RWPE2 (cell line): ENCODE results near the gene DIP2B.

Source experiments
- ATAC-seq: fragments of 200-7000 bp; cut with Tn5 transposase; 3 replicates; pipeline ENCODE4 v1.9.1; 2021; ENCODE audit warnings: low read depth
- DNase-seq: peaks from one replicate; pipeline ENCODE4 v3.0.0-alpha.2; 2020; ENCODE audit warnings: low spot score
- H3K27ac ChIP-seq: fragments of 450-650 bp; 2 replicates; pipeline ENCODE4 v1.5.1; 2017; ENCODE audit warnings: mild to moderate bottlenecking; ENCODE audit not compliant: poor library complexity, severe bottlenecking
- H3K27me3 ChIP-seq: fragments of 250-450 bp; sonication (Bioruptor Pico); 2 replicates; pipeline ENCODE4 v1.5.1; 2021; ENCODE audit warnings: mild to moderate bottlenecking, moderate library complexity; ENCODE audit not compliant: insufficient read depth, poor library complexity, severe bottlenecking
- H3K36me3 ChIP-seq: fragments of 250-450 bp; sonication (Bioruptor Pico); 2 replicates; pipeline ENCODE4 v1.5.1; 2020; ENCODE audit warnings: low read depth, mild to moderate bottlenecking, moderate library complexity
- H3K4me1 ChIP-seq: fragments of 250-450 bp; sonication (Bioruptor Pico); 2 replicates; pipeline ENCODE4 v1.5.1; 2021; ENCODE audit warnings: mild to moderate bottlenecking, moderate library complexity; ENCODE audit not compliant: insufficient read depth, poor library complexity, severe bottlenecking
- H3K4me3 ChIP-seq: fragments of 250-450 bp; sonication (Bioruptor Pico); 2 replicates; pipeline ENCODE4 v1.5.1; 2021; ENCODE audit warnings: mild to moderate bottlenecking, moderate library complexity; ENCODE audit not compliant: severe bottlenecking
- H3K9me3 ChIP-seq: fragments of 250-450 bp; sonication (Bioruptor Pico); 2 replicates; pipeline ENCODE4 v1.5.1; 2021; ENCODE audit warnings: mild to moderate bottlenecking, moderate library complexity; ENCODE audit not compliant: severe bottlenecking
- TF ChIP-seq, protein P1 (sequence below): fragments of 450-650 bp; IDR thresholded peaks from one replicate; pipeline ENCODE4 v1.5.1; 2017; ENCODE audit warnings: mild to moderate bottlenecking, moderate library complexity; ENCODE audit not compliant: poor library complexity, severe bottlenecking

Gene DIP2B

DNA sequence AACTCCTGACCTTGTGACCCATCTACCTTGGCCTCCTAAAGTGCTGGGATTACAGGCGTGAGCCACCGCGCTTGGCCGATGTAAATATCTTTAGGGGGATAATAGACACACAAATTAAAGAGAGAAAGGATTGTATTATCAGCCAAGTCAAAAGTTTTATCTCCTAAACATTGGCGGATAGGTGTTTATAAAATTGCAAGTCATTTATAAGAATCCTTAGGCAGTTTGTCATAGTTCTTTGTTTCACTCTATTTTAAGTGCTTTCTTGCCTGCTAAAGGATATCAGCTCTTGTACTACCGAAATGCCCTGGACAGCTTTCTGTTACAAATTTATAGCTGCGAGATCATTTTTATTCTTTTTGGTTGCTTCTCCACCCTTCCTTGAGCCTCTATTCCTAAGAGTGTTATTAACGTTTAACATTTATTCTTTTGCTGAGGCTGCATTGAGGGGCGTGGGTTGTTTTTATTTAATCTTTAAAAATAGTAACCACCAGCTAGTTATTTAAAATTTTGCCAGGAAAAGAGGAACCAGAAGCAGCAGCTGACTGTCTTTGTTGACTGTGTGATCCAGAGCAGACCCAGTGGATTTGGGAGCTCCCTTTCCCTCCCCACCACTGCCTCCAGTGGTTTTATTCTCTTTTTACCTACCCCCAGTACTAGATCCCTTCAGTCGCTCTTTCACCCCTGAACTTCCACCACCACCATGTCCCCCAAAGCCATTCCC lies 106.4 kb downstream of the DIP2B start:
- Histone ChIP-seq H3K4me3 (no peak overlapping the region), H3K27ac (no peak overlapping the region), H3K9me3 (no peaks in the 10 kb centered on the region), H3K36me3 (no peaks in the 10 kb centered on the region), H3K27me3 (no peaks in the 10 kb centered on the region), H3K4me1 (peaks cover 31% of the 10 kb centered on the region)
- DNase-seq = no peak
- TF ChIP-seq, protein P1, sequence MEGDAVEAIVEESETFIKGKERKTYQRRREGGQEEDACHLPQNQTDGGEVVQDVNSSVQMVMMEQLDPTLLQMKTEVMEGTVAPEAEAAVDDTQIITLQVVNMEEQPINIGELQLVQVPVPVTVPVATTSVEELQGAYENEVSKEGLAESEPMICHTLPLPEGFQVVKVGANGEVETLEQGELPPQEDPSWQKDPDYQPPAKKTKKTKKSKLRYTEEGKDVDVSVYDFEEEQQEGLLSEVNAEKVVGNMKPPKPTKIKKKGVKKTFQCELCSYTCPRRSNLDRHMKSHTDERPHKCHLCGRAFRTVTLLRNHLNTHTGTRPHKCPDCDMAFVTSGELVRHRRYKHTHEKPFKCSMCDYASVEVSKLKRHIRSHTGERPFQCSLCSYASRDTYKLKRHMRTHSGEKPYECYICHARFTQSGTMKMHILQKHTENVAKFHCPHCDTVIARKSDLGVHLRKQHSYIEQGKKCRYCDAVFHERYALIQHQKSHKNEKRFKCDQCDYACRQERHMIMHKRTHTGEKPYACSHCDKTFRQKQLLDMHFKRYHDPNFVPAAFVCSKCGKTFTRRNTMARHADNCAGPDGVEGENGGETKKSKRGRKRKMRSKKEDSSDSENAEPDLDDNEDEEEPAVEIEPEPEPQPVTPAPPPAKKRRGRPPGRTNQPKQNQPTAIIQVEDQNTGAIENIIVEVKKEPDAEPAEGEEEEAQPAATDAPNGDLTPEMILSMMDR = no peak
- ATAC-seq = no peak

DNA sequence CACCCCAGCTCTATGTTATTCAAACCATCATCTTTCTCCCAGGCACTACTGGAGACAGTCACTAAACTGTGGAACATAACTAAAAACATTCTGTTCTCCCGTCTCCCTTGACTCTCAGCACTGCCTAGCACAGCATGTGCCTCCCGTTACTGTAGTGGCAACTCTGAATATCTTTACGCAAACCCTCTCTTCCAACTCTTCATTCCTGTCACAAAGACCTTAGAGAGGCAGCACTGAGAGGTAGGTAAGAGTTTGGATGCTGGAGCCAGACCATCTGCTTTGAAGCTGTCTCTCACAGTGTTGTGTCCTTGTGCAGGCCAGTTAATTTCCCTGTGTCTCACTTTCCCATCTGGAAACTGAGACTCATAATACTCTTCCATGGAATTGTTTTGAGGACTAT lies 108.1 kb downstream of the DIP2B start:
- no peak for DNase-seq
- Histone ChIP-seq H3K4me3 (no peak overlapping the region), H3K27me3 (no peaks in the 10 kb centered on the region), H3K27ac (peak overlapping the region; percentile 99), H3K36me3 (no peaks in the 10 kb centered on the region), H3K9me3 (no peaks in the 10 kb centered on the region), H3K4me1 (peaks cover 39% of the 10 kb centered on the region)
- no peak for ATAC-seq
- TF ChIP-seq, protein P1 = no peak

DNA sequence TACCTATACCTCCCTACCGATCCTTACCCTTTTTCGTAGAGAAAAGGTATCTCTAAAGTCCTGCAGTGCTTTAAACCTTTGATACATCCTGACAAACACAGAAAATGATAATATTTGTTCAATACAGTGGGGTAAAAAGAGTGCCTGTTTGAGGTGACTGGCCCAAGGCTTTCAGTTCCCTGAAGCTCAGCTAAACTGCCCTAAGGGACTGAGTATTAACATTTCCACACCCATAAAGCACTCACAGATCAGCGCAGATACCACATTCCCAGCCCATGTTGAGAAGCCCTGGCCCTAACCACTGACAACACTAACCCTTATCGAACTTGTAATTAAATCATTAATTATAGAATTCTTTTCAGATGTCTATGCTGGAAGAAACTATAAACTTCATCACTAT lies 108.7 kb downstream of the DIP2B start:
- ATAC-seq (0 out of 3 replicates have a peak, but pooled peaks have one; percentile 23), DNase-seq (no peak)
- TF ChIP-seq, protein P1 = no peak
- Histone ChIP-seq H3K4me1 (peaks cover 43% of the 10 kb centered on the region), H3K4me3 (no peak overlapping the region), H3K27ac (peak overlapping the region; percentile 99), H3K27me3 (no peaks in the 10 kb centered on the region), H3K9me3 (no peaks in the 10 kb centered on the region), H3K36me3 (no peaks in the 10 kb centered on the region)

DNA sequence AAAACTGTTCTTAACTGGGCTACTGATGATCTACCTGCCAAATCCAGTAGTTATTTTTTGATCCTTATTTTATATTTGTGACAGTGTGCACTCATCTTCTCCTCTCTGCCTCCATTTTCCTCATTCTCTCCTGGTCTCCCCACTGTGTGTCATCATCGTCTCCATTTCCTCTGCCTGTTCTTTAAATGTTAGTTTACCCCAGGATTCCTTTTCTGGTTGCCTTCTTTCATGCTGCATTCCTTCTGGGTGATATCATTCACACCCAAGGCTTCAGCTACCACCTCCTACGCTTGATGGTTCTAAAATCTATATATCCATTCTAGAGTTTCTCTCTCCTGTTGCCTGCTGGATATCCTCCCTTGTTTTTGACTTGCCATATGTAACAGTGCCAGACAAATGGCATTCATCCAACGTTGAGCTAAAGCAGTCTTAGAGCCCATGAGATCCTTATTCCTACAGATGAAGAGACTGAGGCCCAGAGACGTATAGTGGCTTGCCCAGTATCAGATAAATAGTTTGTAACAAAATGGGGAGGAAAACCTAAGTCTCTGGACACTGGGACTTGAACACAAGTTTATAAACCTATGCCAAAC lies 109.5 kb downstream of the DIP2B start:
- peaks cover 49% of the 10 kb centered on the region for H3K4me1 ChIP-seq
- H3K36me3 ChIP-seq = no peaks in the 10 kb centered on the region
- peak; percentile 56 for ATAC-seq
- no peak for DNase-seq
- H3K9me3 ChIP-seq = no peaks in the 10 kb centered on the region
- H3K27me3 ChIP-seq = no peaks in the 10 kb centered on the region
- H3K4me3 ChIP-seq = no peak overlapping the region
- TF ChIP-seq, protein P1 = no peak
- H3K27ac ChIP-seq = peak overlapping the region; percentile 99
